Aorta (tissue), 5 donors: ENCODE measurements around the gene SSH3. TPM values are rescaled to one million over a fixed set of nuclear protein-coding genes. Genes with fewer than 3 reads are reported as not detected.

ENCODE experiments used
- ATAC-seq: fragments of 200-7000 bp; cut with Tn5 transposase; one replicate; pipeline ENCODE4 v1.9.1; 2022; ENCODE audit warnings: moderate library complexity; ENCODE audit not compliant: low FRiP score
- DNase-seq, 2 donors: peaks; one replicate each; pipeline ENCODE4 v3.0.0-alpha.2; 2020
- H3K27ac ChIP-seq, 2 donors: one replicate each; pipeline ENCODE4 v1.5.1; 2013; ENCODE audit warnings: low read length in 2 of 2, mild to moderate bottlenecking in 2 of 2, moderate library complexity in 2 of 2, control low read depth in 1 of 2, inconsistent platforms in 1 of 2, low read depth in 1 of 2
- H3K27me3 ChIP-seq, 2 donors: one replicate each; pipeline ENCODE4 v1.6.1; 2013; ENCODE audit warnings: control low read depth in 1 of 2, low read length in 1 of 2, mild to moderate bottlenecking in 1 of 2, moderate library complexity in 1 of 2; ENCODE audit not compliant: insufficient read depth in 2 of 2, control insufficient read depth in 1 of 2
- H3K36me3 ChIP-seq, 2 donors: one replicate each; pipeline ENCODE4 v1.6.1; 2013; ENCODE audit warnings: control low read depth in 1 of 2, low read length in 1 of 2, mild to moderate bottlenecking in 1 of 2; ENCODE audit not compliant: insufficient read depth in 2 of 2, control insufficient read depth in 1 of 2
- H3K4me1 ChIP-seq, 2 donors: one replicate each; pipeline ENCODE4 v1.6.1; 2013; ENCODE audit warnings: low read length in 2 of 2, control low read depth in 1 of 2, mild to moderate bottlenecking in 1 of 2, moderate library complexity in 1 of 2; ENCODE audit not compliant: insufficient read depth in 2 of 2, control insufficient read depth in 1 of 2
- H3K4me3 ChIP-seq, 2 donors: one replicate each; pipeline ENCODE4 v1.5.1; 2013; ENCODE audit warnings: low read length in 2 of 2, control low read depth in 1 of 2, mild to moderate bottlenecking in 1 of 2
- H3K9me3 ChIP-seq: one replicate; pipeline ENCODE4 v1.6.1; 2013; ENCODE audit warnings: mild to moderate bottlenecking, low read length; ENCODE audit not compliant: control insufficient read depth
- WGBS, 2 donors: extraction: QIAGEN DNeasy Blood & Tissue Kit; methylation state at CpG; one replicate each; pipeline ENCODE4 v1.1.7; 2013; 5-methylcytosine and 5-hydroxymethylcytosine counted together
- intact Hi-C, 2 donors: fragments of 100-400 bp; cut with DNase I; formaldehyde crosslinking; loops; one replicate each; pipeline versions ENCODE4 v1.14.2 to v1.15.0; 2022
- polyA plus RNA-seq, 2 donors: library from polyadenylated mRNA; stranded (reverse); fragments of 200-250 nt; gene quantifications; one replicate each; pipeline ENCODE4 v1.2.3, GENCODE V29; 2013
- total RNA-seq, 2 donors: library from RNA; stranded (reverse); fragmentation: NEBNext Ultra II Directional; extraction: Animal tissue kit (Norgen Biotek cat#: 25700); gene quantifications; one replicate each; pipeline ENCODE4 v1.2.1, GENCODE V29; 2021
- donor health status: healthy with polysubstance abuse.
- donor health status: Bipolar disorder and iron deficiency.
- donor health status: DM: no; HTN: no; CAD: no.
- donor health status: DM: no; HTN: no; CAD: no.
- donor health status: DM: yes; HTN: yes; CAD: no.

SSH3 gene
- total and polyA plus RNA-seq, 4 donors: 13.3 to 37.0 (median 25.7) TPM

DNA sequence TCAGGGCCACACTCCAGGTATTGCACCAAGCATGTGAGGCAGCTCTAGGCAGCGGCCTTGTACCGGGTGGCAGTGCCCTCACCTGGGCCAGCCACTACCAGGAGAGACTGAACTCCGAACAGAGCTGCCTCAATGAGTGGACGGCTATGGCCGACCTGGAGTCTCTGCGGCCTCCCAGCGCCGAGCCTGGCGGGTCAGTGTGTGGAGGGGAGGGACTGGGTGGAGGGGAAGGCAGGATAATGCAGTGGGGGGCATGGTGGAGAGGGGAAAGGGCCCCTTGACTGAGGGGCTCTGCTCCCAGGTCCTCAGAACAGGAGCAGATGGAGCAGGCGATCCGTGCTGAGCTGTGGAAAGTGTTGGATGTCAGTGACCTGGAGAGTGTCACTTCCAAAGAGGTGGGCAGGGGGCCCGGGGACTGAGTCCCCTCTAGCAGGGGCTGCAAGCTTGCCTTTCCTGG lies 4.2 kb downstream of the SSH3 start:
- ATAC-seq (no peak), DNase-seq (peak in 1 of 2 donors; percentile 59)
- Histone ChIP-seq H3K36me3 (no peaks in the 10 kb centered on the region), H3K27me3 (no peaks in the 10 kb centered on the region), H3K9me3 (no peaks in the 10 kb centered on the region), H3K4me3 (no peak overlapping the region), H3K27ac (no peak overlapping the region), H3K4me1 (no peaks in the 10 kb centered on the region)
- intact Hi-C loops: no loop called here
- 83 to 85% methylated on average over 12 of the region's 12 CpGs for WGBS, 2 donors

DNA sequence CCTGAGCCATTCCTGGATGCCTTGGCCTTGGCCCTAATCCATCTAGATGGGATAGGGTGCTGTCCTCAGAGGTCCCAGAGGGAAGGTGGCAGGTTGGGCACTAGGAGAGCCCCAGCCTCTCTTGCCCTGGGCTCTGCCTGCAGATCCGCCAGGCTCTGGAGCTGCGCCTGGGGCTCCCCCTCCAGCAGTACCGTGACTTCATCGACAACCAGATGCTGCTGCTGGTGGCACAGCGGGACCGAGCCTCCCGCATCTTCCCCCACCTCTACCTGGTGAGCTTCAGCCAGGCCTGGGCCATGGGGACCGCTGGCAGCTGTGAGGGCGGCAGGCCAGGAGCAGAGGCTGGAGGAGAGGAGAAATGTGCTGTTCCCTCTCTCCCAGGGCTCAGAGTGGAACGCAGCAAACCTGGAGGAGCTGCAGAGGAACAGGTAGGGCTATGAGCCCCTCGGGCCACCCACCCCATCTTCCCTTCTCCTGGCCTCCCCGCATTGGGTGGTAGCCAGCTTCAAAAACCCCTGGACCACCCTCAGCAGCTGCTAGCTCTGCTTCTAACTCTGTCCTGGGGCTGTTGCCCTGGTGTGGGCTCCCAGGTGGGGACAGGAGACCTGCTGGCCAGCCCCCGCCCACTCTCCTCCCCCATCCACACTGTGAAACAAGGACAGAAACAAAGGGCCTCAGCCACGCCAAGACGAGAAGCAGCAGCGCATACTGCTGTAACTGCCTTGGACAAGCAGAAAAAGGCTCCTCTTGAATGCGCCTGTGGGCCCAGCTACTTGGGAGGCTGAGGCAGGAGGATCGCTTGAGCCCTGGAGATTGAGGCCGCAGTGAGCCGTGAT lies 4.9 kb downstream of the SSH3 start:
- H3K27me3 ChIP-seq: no peaks in the 10 kb centered on the region
- H3K4me1 ChIP-seq: no peaks in the 10 kb centered on the region
- no peak overlapping the region for H3K27ac ChIP-seq
- H3K36me3 ChIP-seq: no peaks in the 10 kb centered on the region
- peak in 1 of 2 donors; percentile 45 for DNase-seq
- no peaks in the 10 kb centered on the region for H3K9me3 ChIP-seq
- no peak overlapping the region for H3K4me3 ChIP-seq
- no peak for ATAC-seq
- intact Hi-C loops: no loop called here
- 89 to 93% methylated on average over 19 to 20 of the region's 20 CpGs for WGBS, 2 donors

DNA sequence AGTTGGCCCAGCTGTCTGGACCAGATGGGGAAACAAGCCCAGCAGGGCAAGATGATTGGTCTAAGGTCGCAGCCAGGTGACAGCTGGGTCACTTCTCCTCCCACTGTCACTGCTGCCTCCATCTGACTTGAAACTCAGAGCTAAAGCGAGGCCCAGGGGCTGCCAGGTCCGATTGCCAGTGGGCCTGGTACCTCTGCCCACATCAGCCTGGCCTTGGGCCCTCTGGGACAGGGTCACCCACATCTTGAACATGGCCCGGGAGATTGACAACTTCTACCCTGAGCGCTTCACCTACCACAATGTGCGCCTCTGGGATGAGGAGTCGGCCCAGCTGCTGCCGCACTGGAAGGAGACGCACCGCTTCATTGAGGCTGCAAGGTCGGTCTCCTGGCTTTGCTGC lies 5.8 kb downstream of the SSH3 start:
- Histone ChIP-seq H3K9me3 (no peaks in the 10 kb centered on the region), H3K27ac (no peak overlapping the region), H3K4me1 (no peaks in the 10 kb centered on the region), H3K4me3 (no peak overlapping the region), H3K36me3 (no peaks in the 10 kb centered on the region), H3K27me3 (no peaks in the 10 kb centered on the region)
- DNase-seq (peak in 1 of 2 donors; percentile 62), ATAC-seq (no peak)
- intact Hi-C loops: no loop called here
- 95% methylated on average over 11 of the region's 11 CpGs for WGBS, 2 donors

DNA sequence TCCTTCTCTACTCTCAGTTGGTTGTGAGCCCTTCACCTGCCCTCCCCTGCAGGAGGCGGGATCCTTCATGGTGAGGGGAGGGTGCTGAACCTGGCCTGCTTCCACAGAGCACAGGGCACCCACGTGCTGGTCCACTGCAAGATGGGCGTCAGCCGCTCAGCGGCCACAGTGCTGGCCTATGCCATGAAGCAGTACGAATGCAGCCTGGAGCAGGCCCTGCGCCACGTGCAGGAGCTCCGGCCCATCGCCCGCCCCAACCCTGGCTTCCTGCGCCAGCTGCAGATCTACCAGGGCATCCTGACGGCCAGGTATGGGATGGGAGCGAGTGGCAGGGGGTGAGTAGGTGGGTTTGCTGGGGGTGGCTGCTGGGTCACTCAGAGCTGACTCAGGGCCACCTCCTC lies 6.3 kb downstream of the SSH3 start:
- no peaks in the 10 kb centered on the region for H3K36me3 ChIP-seq
- no peak overlapping the region for H3K27ac ChIP-seq
- intact Hi-C loops: no loop called here
- DNase-seq (peak in 1 of 2 donors; percentile 72), ATAC-seq (peak; percentile 9)
- WGBS, 2 donors: 89% methylated on average over 14 of the region's 14 CpGs
- H3K4me3 ChIP-seq: no peak overlapping the region
- no peaks in the 10 kb centered on the region for H3K9me3 ChIP-seq
- no peaks in the 10 kb centered on the region for H3K27me3 ChIP-seq
- no peaks in the 10 kb centered on the region for H3K4me1 ChIP-seq

DNA sequence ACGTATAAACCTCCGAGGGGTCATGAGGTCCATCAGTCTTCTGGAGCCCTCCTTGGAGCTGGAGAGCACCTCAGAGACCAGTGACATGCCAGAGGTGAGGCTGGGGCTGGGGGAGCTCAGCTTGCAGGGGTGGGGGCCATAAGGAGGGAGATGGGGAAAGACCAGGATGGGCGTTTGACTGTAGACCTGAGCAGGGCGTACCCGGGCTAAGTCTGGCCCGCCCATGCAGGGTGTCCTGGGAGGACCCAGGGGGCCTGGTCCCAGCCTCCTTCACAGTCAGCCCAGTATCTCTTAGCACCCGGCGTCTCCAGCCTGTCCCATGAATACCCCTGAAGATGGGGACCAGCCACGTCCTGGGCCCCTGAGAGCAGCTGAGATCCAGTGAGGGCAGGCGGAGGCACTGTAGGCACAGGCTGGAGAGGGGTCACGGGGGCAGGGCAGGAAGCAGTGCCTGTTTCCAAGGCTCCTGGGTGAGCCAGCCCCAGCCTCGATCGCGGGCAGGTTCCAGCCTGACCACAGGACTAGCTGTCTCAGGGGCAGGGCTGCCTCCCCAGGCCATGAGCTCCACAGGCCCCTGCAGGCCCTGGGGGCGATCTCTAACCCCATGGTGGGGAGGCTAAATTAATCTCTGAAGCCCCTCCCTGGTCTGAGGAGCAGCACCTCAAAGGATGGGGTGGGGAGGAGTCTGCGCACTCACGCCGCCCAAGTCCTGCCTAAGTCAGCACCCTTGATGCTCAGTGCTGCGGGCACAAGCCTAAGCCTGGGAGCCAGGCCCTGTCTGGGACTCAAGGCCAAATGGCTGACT lies 7.1 kb downstream of the SSH3 start:
- intact Hi-C loops: no loop called here
- no peaks in the 10 kb centered on the region for H3K4me1 ChIP-seq
- 88 to 89% methylated on average over 19 of the region's 19 CpGs for WGBS, 2 donors
- no peaks in the 10 kb centered on the region for H3K36me3 ChIP-seq
- ATAC-seq: no peak
- no peaks in the 10 kb centered on the region for H3K9me3 ChIP-seq
- no peaks in the 10 kb centered on the region for H3K27me3 ChIP-seq
- peak in 1 of 2 donors; percentile 70 for DNase-seq
- H3K4me3 ChIP-seq: no peak overlapping the region
- H3K27ac ChIP-seq: no peak overlapping the region

DNA sequence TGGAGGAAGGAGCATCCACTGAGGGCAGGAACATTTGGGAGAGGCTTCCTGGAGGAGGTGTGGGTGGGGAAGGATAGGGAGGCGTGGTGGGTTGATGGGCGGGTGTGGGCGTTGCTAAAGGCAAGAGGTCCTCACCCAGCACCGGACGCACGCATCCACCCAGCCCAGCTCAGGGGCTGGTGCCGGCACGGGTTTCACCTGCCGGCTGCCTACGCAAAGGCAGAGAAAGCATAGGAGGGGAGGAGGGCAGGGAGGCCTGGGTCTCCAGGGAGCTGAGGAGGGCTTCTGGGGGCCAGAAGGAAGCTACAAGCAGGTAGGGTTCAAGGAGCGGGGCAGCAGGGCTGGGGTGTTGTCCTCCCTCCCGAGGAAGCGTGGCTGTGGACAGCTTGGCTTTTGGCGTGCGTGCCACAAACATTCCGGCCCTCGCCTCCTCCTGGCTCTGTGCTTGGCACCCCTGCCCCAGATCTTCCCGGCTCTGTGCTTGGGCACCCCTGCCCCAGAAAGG lies 7.8 kb downstream of the SSH3 start:
- ATAC-seq: no peak
- WGBS, 2 donors: 79 to 86% methylated on average over 13 to 18 of the region's 18 CpGs
- intact Hi-C loops: no loop called here

GRCh38 chr11:67311556-67312082 lies 8.3 kb downstream of the SSH3 start:
- Histone ChIP-seq H3K27ac (no peak overlapping the region), H3K4me1 (no peaks in the 10 kb centered on the region), H3K9me3 (no peaks in the 10 kb centered on the region), H3K4me3 (no peak overlapping the region), H3K36me3 (no peaks in the 10 kb centered on the region), H3K27me3 (no peaks in the 10 kb centered on the region)
- WGBS, 2 donors: 85 to 87% methylated on average over 15 of the region's 15 CpGs
- DNase-seq (no peak), ATAC-seq (no peak)
- intact Hi-C loops: no loop called here

More for the DNA sequence above, 7.8 kb downstream of the SSH3 start:
- no peaks in the 10 kb centered on the region for H3K9me3 ChIP-seq
- no peak overlapping the region for H3K27ac ChIP-seq
- H3K4me3 ChIP-seq: no peak overlapping the region
- H3K4me1 ChIP-seq: no peaks in the 10 kb centered on the region
- no peaks in the 10 kb centered on the region for H3K36me3 ChIP-seq
- peak in 1 of 2 donors; percentile 67 for DNase-seq
- H3K27me3 ChIP-seq: no peaks in the 10 kb centered on the region

- Histone ChIP-seq H3K9me3 (no peaks in the 10 kb centered on the region), H3K27me3 (no peaks in the 10 kb centered on the region), H3K4me3 (no peak overlapping the region), H3K36me3 (no peaks in the 10 kb centered on the region), H3K27ac (no peak overlapping the region), H3K4me1 (no peaks in the 10 kb centered on the region)
- WGBS, 2 donors: 80% methylated on average over 22 of the region's 22 CpGs
- DNase-seq: no peak
- no peak for ATAC-seq
- intact Hi-C loops: no loop called here
Measured at GRCh38 chr11:67312187-67313021, 9.1 kb downstream of the SSH3 start.
